ENCODE measurements around the gene BLOC1S4.

- TF ChIP-seq POLR2AphosphoS5 (IDR thresholded peaks at IDR 0.05; ENCODE audit: borderline replicate concordance, low read depth, low read length), result no peak
- no peak for TF ChIP-seq EZH2 (IDR thresholded peaks at IDR 0.05)
These were observed 5.7 kb upstream of the BLOC1S4 start for GRCh38 chr4:6710282-6710681.

Data from SK-N-MC (cell line).